HepG2 (cell line): ENCODE data around the gene NUDT15. TPM values are rescaled to one million over a fixed set of nuclear protein-coding genes. Genes with fewer than 3 reads are reported as not detected.

Source experiments
- ATF7 ChIP-seq, 2 experiments: fragments of 450-650 bp in 1 of 2; sonication (generic) in 1 of 2; formaldehyde crosslinking in 1 of 2; IDR thresholded peaks; 2 replicates each; pipeline versions ENCODE4 v1.4.0 to v1.6.1; 2016 to 2020; ENCODE audit warnings: antibody characterized with exemption in 1 of 2, mild to moderate bottlenecking in 1 of 2, missing genetic modification reagents in 1 of 2
- ATF7-NPFF ChIP-seq: sonication (generic); formaldehyde crosslinking; IDR thresholded peaks from 2 replicates; pipeline ENCODE4 v1.8.1; 2023; ENCODE audit warnings: mild to moderate bottlenecking, low read depth, missing genetic modification reagents, moderate library complexity
- CHD2 ChIP-seq: IDR thresholded peaks from 2 replicates; pipeline ENCODE4 v1.6.1; 2011; ENCODE audit warnings: low read depth, low read length, improper control_type of control experiment
- CREBL2 ChIP-seq: sonication (generic); formaldehyde crosslinking; IDR thresholded peaks from 2 replicates; pipeline ENCODE4 v1.8.1; 2023; ENCODE audit warnings: missing genetic modification reagents, mild to moderate bottlenecking, borderline replicate concordance
- GABPB1 ChIP-seq: IDR thresholded peaks from 2 replicates; pipeline ENCODE4 v1.6.1; 2016; ENCODE audit warnings: mild to moderate bottlenecking, missing genetic modification reagents, moderate library complexity, missing compliant biosample characterization
- GATAD1 ChIP-seq: IDR thresholded peaks from 2 replicates; pipeline ENCODE4 v1.6.1; 2016; ENCODE audit warnings: missing genetic modification reagents, missing compliant biosample characterization
- KLF12 ChIP-seq: sonication (generic); formaldehyde crosslinking; IDR thresholded peaks from 2 replicates; pipeline ENCODE4 v1.4.0; 2020; ENCODE audit warnings: missing genetic modification reagents, borderline replicate concordance
- MAX ChIP-seq: IDR thresholded peaks from 2 replicates; pipeline ENCODE4 v1.6.1; 2012; ENCODE audit warnings: inconsistent platforms
- MZF1 ChIP-seq: sonication (generic); formaldehyde crosslinking; IDR thresholded peaks from 2 replicates; pipeline ENCODE4 v1.8.1; 2023; ENCODE audit warnings: mild to moderate bottlenecking, missing genetic modification reagents, borderline replicate concordance
- NR2F6 ChIP-seq, 2 experiments: IDR thresholded peaks; 2 replicates each; pipeline ENCODE4 v1.6.1; 2016; ENCODE audit warnings: antibody characterized with exemption in 1 of 2, mild to moderate bottlenecking in 1 of 2
- PPARG ChIP-seq: conservative IDR thresholded peaks from 2 replicates; pipeline ENCODE4 v1.6.1; 2016; ENCODE audit warnings: missing biosample characterization, missing genetic modification reagents
- SRY ChIP-seq: sonication (generic); formaldehyde crosslinking; IDR thresholded peaks from 2 replicates; pipeline ENCODE4 v1.8.0; 2022; ENCODE audit warnings: mild to moderate bottlenecking, missing genetic modification reagents
- STAG1 ChIP-seq: sonication (generic); formaldehyde crosslinking; IDR thresholded peaks from 2 replicates; pipeline ENCODE4 v1.4.0; 2020; ENCODE audit warnings: missing genetic modification reagents
- TP53 ChIP-seq: sonication (generic); formaldehyde crosslinking; conservative IDR thresholded peaks from 2 replicates; pipeline ENCODE4 v1.4.0; 2020; ENCODE audit warnings: missing genetic modification reagents
- ZMYM4 ChIP-seq: sonication (generic); formaldehyde crosslinking; IDR thresholded peaks from 2 replicates; pipeline ENCODE4 v1.8.1; 2023; ENCODE audit warnings: mild to moderate bottlenecking, missing genetic modification reagents
- ZNF12 ChIP-seq: sonication (generic); formaldehyde crosslinking; IDR thresholded peaks from 2 replicates; pipeline ENCODE4 v1.5.0; 2020; ENCODE audit warnings: missing genetic modification reagents
- ZNF121 ChIP-seq: sonication (generic); formaldehyde crosslinking; IDR thresholded peaks from 2 replicates; pipeline ENCODE4 v1.5.0; 2020; ENCODE audit warnings: mild to moderate bottlenecking, missing genetic modification reagents
- ZNF20 ChIP-seq: sonication (generic); formaldehyde crosslinking; IDR thresholded peaks from 2 replicates; pipeline ENCODE4 v1.4.0; 2020; ENCODE audit warnings: mild to moderate bottlenecking, moderate library complexity, missing genetic modification reagents
- ZNF572 ChIP-seq: sonication (generic); formaldehyde crosslinking; IDR thresholded peaks from 2 replicates; pipeline ENCODE4 v1.5.1; 2020; ENCODE audit warnings: mild to moderate bottlenecking, missing genetic modification reagents
- ZNF7 ChIP-seq: IDR thresholded peaks from 2 replicates; pipeline ENCODE4 v1.6.1; 2016; ENCODE audit warnings: missing biosample characterization, missing genetic modification reagents
- ZNF724P ChIP-seq: sonication (generic); formaldehyde crosslinking; IDR thresholded peaks from 2 replicates; pipeline ENCODE4 v1.8.0; 2022; ENCODE audit warnings: missing genetic modification reagents, borderline replicate concordance
- ZNF816 ChIP-seq: sonication (generic); formaldehyde crosslinking; IDR thresholded peaks from 2 replicates; pipeline ENCODE4 v1.8.0; 2022; ENCODE audit warnings: missing genetic modification reagents, mild to moderate bottlenecking, borderline replicate concordance
- polyA plus RNA-seq, 8 experiments: library from polyadenylated mRNA; depleted of rRNA in 3 of 8; stranded (reverse) in 7 of 8; unstranded in 1 of 8; fragments of >200 nt; fragmentation: Illumina TruSeq in 4 of 8; extraction: Trizol in 4 of 8; gene quantifications; 2 replicates each; pipeline versions ENCODE4 v1.2.1 to v1.2.3, GENCODE V29; 2011 to 2016; ENCODE audit warnings: low read depth in 4 of 8, missing spikeins in 1 of 8, mixed read lengths in 1 of 8; ENCODE audit not compliant: insufficient read depth in 1 of 8
- total RNA-seq, 5 experiments: library from RNA; depleted of rRNA; stranded (reverse); fragments of >200 nt; fragmentation: Illumina TruSeq; extraction: Trizol; gene quantifications; 2 replicates each; pipeline ENCODE4 v1.2.3, GENCODE V29; 2016; ENCODE audit warnings: low read depth in 1 of 5
- TF ChIP-seq, protein P1 (sequence below): sonication (generic); formaldehyde crosslinking; IDR thresholded peaks from 2 replicates; pipeline ENCODE4 v1.5.1; 2020; ENCODE audit warnings: mild to moderate bottlenecking, missing genetic modification reagents, borderline replicate concordance
- TF ChIP-seq, protein P2 (sequence below): sonication (generic); formaldehyde crosslinking; IDR thresholded peaks from 2 replicates; pipeline ENCODE4 v1.4.0; 2020; ENCODE audit warnings: mild to moderate bottlenecking, missing genetic modification reagents
- TF ChIP-seq, protein P3 (sequence below): sonication (generic); formaldehyde crosslinking; IDR thresholded peaks from 2 replicates; pipeline ENCODE4 v1.5.0; 2020; ENCODE audit warnings: mild to moderate bottlenecking, missing genetic modification reagents
- TF ChIP-seq, protein P4 (sequence below): IDR thresholded peaks from 2 replicates; pipeline ENCODE4 v1.6.1; 2012; ENCODE audit warnings: low read length, improper control_type of control experiment

Gene NUDT15
- total and polyA plus RNA-seq, 2 of the 13 experiments (the other 11 are each of a cell fraction or from before 2014, with no cell fraction given) = 21.3 to 47.3 TPM

- TF ChIP-seq NR2F6 (IDR thresholded peaks at IDR 0.05) = peak; percentile 48; the same call in 1 of the 2 replicates
- TF ChIP-seq NR2F6 (CRISPR knock-in tag; IDR thresholded peaks at IDR 0.05) = peak; percentile 38; the same call in 1 of the 2 replicates
- TF ChIP-seq ZNF572 (CRISPR knock-in tag) = no peak
- TF ChIP-seq ZNF121 (CRISPR knock-in tag) = no peak
- TF ChIP-seq KLF12 (CRISPR knock-in tag) = no peak
- no peak for TF ChIP-seq TP53 (CRISPR knock-in tag)
- no peak for TF ChIP-seq GABPB1 (CRISPR knock-in tag)
- TF ChIP-seq, protein P1, sequence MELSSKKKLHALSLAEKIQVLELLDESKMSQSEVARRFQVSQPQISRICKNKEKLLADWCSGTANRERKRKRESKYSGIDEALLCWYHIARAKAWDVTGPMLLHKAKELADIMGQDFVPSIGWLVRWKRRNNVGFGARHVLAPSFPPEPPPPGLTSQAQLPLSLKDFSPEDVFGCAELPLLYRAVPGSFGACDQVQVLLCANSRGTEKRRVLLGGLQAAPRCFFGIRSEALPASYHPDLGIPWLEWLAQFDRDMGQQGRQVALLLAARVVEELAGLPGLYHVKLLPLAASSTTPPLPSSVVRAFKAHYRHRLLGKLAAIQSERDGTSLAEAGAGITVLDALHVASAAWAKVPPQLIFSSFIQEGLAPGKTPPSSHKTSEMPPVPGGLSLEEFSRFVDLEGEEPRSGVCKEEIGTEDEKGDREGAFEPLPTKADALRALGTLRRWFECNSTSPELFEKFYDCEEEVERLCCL (CRISPR knock-in tag) = no peak
- TF ChIP-seq, protein P2, sequence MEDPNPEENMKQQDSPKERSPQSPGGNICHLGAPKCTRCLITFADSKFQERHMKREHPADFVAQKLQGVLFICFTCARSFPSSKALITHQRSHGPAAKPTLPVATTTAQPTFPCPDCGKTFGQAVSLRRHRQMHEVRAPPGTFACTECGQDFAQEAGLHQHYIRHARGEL = no peak
- no peak for TF ChIP-seq ATF7 (IDR thresholded peaks at IDR 0.05)
- no peak for TF ChIP-seq ATF7 (CRISPR knock-in tag; IDR thresholded peaks at IDR 0.05)
- peak; percentile 72; the same call in 1 of the 2 replicates for TF ChIP-seq ZNF7 (CRISPR knock-in tag)
- TF ChIP-seq CHD2 = no peak
- TF ChIP-seq MZF1 = no peak
- 0 out of 2 replicates have a peak, but pooled peaks have one; percentile 16 for TF ChIP-seq MAX
- no peak for TF ChIP-seq ZNF816
- TF ChIP-seq PPARG (CRISPR knock-in tag) = peak; percentile 80
- 0 out of 2 replicates have a peak, but pooled peaks have one; percentile 30 for TF ChIP-seq GATAD1
- no peak for TF ChIP-seq SRY (CRISPR knock-in tag)
- TF ChIP-seq, protein P3, sequence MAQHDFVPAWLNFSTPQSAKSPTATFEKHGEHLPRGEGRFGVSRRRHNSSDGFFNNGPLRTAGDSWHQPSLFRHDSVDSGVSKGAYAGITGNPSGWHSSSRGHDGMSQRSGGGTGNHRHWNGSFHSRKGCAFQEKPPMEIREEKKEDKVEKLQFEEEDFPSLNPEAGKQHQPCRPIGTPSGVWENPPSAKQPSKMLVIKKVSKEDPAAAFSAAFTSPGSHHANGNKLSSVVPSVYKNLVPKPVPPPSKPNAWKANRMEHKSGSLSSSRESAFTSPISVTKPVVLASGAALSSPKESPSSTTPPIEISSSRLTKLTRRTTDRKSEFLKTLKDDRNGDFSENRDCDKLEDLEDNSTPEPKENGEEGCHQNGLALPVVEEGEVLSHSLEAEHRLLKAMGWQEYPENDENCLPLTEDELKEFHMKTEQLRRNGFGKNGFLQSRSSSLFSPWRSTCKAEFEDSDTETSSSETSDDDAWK (CRISPR knock-in tag) = no peak
- no peak for TF ChIP-seq ZNF12 (CRISPR knock-in tag)
- TF ChIP-seq ZNF20 (CRISPR knock-in tag) = no peak
- TF ChIP-seq STAG1 (CRISPR knock-in tag) = peak; percentile 9; the same call in 1 of the 2 replicates
- no peak for TF ChIP-seq ZNF724P (CRISPR knock-in tag)
- TF ChIP-seq ATF7-NPFF (CRISPR knock-in tag) = no peak
- no peak for TF ChIP-seq CREBL2
- peak; percentile 43; the same call in 1 of the 2 replicates for TF ChIP-seq ZMYM4 (CRISPR knock-in tag)
- TF ChIP-seq, protein P4, sequence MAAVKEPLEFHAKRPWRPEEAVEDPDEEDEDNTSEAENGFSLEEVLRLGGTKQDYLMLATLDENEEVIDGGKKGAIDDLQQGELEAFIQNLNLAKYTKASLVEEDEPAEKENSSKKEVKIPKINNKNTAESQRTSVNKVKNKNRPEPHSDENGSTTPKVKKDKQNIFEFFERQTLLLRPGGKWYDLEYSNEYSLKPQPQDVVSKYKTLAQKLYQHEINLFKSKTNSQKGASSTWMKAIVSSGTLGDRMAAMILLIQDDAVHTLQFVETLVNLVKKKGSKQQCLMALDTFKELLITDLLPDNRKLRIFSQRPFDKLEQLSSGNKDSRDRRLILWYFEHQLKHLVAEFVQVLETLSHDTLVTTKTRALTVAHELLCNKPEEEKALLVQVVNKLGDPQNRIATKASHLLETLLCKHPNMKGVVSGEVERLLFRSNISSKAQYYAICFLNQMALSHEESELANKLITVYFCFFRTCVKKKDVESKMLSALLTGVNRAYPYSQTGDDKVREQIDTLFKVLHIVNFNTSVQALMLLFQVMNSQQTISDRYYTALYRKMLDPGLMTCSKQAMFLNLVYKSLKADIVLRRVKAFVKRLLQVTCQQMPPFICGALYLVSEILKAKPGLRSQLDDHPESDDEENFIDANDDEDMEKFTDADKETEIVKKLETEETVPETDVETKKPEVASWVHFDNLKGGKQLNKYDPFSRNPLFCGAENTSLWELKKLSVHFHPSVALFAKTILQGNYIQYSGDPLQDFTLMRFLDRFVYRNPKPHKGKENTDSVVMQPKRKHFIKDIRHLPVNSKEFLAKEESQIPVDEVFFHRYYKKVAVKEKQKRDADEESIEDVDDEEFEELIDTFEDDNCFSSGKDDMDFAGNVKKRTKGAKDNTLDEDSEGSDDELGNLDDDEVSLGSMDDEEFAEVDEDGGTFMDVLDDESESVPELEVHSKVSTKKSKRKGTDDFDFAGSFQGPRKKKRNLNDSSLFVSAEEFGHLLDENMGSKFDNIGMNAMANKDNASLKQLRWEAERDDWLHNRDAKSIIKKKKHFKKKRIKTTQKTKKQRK = no peak
These were observed 59.1 kb downstream of the NUDT15 start (continued) for GRCh38 chr13:48096670-48097069.
